Activated T-cell treated with anti-CD3 and anti-CD28 coated beads, Interleukin-2, amount 50 U/mL, for 48 hours (primary cell): ENCODE results near the gene LRCH1.

ENCODE experiments used
- DNase-seq, 2 experiments: peaks; one replicate each; pipeline ENCODE4 v3.0.0-alpha.2; 2020

LRCH1 gene

GRCh38 chr13:46617885-46618284 lies 64.9 kb downstream of the LRCH1 start:
- no peak for DNase-seq

- DNase-seq = no peak
These were observed 65.8 kb downstream of the LRCH1 start for GRCh38 chr13:46618694-46619254.

GRCh38 chr13:46620029-46620428 lies 67.1 kb downstream of the LRCH1 start:
- DNase-seq = no peak

GRCh38 chr13:46620471-46620870 lies 67.5 kb downstream of the LRCH1 start:
- no peak for DNase-seq

GRCh38 chr13:46621133-46621532 lies 68.2 kb downstream of the LRCH1 start:
- DNase-seq = no peak

GRCh38 chr13:46621792-46622629 lies 69.0 kb downstream of the LRCH1 start:
- DNase-seq = no peak

- DNase-seq = no peak
These were observed 69.8 kb downstream of the LRCH1 start for GRCh38 chr13:46622630-46623256.

- DNase-seq = no peak
These were observed 71.4 kb downstream of the LRCH1 start for GRCh38 chr13:46624353-46624752.

- DNase-seq = no peak
These were observed 71.9 kb downstream of the LRCH1 start for GRCh38 chr13:46624821-46625220.

- no peak for DNase-seq
These were observed 74.5 kb downstream of the LRCH1 start for GRCh38 chr13:46627462-46627861.

- DNase-seq = no peak
These were observed 75.8 kb downstream of the LRCH1 start for GRCh38 chr13:46628622-46629365.

GRCh38 chr13:46629811-46630413 lies 76.9 kb downstream of the LRCH1 start:
- DNase-seq = no peak

GRCh38 chr13:46630431-46631178 lies 77.6 kb downstream of the LRCH1 start:
- DNase-seq = no peak

GRCh38 chr13:46631179-46631542 lies 78.2 kb downstream of the LRCH1 start:
- no peak for DNase-seq

- no peak for DNase-seq
These were observed 79.2 kb downstream of the LRCH1 start for GRCh38 chr13:46632176-46632575.

- no peak for DNase-seq
These were observed 80.4 kb downstream of the LRCH1 start for GRCh38 chr13:46633416-46633815.

- DNase-seq = no peak
These were observed 83.5 kb downstream of the LRCH1 start for GRCh38 chr13:46636451-46636850.

GRCh38 chr13:46637213-46637612 lies 84.2 kb downstream of the LRCH1 start:
- DNase-seq = no peak

- DNase-seq = no peak
These were observed 85.3 kb downstream of the LRCH1 start for GRCh38 chr13:46638262-46638661.

GRCh38 chr13:46639033-46639981 lies 86.3 kb downstream of the LRCH1 start:
- DNase-seq = no peak

- no peak for DNase-seq
These were observed 87.9 kb downstream of the LRCH1 start for GRCh38 chr13:46640843-46641242.
